ENCODE measurements around the gene SCN2A.
"Not testable (repeated sequence)": the region's sequence is repeated elsewhere in the genome, so short reads cannot be mapped to it uniquely, and the experiment has no call there.

The SCN2A gene

GRCh38 chr2:165253178-165253577 is 14.0 kb downstream of the SCN2A start:
- no peak for DNase-seq (ENCODE audit: low spot score)

- DNase-seq (ENCODE audit: low spot score) = no peak
Observed at GRCh38 chr2:165256618-165257017, 17.4 kb downstream of the SCN2A start.

GRCh38 chr2:165260347-165260746 is 21.1 kb downstream of the SCN2A start:
- DNase-seq (ENCODE audit: low spot score) = not testable (repeated sequence)

- DNase-seq (ENCODE audit: low spot score) = no peak
Observed at GRCh38 chr2:165268754-165269153, 29.5 kb downstream of the SCN2A start.

- no peak for DNase-seq (ENCODE audit: low spot score)
Observed at GRCh38 chr2:165273176-165273575, 34.0 kb downstream of the SCN2A start.

GRCh38 chr2:165274698-165275097 is 35.5 kb downstream of the SCN2A start:
- no peak for DNase-seq (ENCODE audit: low spot score)

GRCh38 chr2:165275932-165276331 is 36.7 kb downstream of the SCN2A start:
- DNase-seq (ENCODE audit: low spot score) = no peak

GRCh38 chr2:165277295-165277694 is 38.1 kb downstream of the SCN2A start:
- DNase-seq (ENCODE audit: low spot score) = no peak

- DNase-seq (ENCODE audit: low spot score) = no peak
Observed at GRCh38 chr2:165277860-165278656, 38.8 kb downstream of the SCN2A start.

GRCh38 chr2:165280356-165280755 is 41.1 kb downstream of the SCN2A start:
- no peak for DNase-seq (ENCODE audit: low spot score)

GRCh38 chr2:165281387-165281786 is 42.2 kb downstream of the SCN2A start:
- DNase-seq (ENCODE audit: low spot score) = no peak

- DNase-seq (ENCODE audit: low spot score) = no peak
Observed at GRCh38 chr2:165283342-165283741, 44.1 kb downstream of the SCN2A start.

GRCh38 chr2:165287094-165287778 is 48.0 kb downstream of the SCN2A start:
- DNase-seq (ENCODE audit: low spot score) = no peak

- no peak for DNase-seq (ENCODE audit: low spot score)
Observed at GRCh38 chr2:165289069-165289468, 49.9 kb downstream of the SCN2A start.

- DNase-seq (ENCODE audit: low spot score) = peak; percentile 64
Observed at GRCh38 chr2:165293440-165294420, 54.5 kb downstream of the SCN2A start.

GRCh38 chr2:165294912-165295311 is 55.7 kb downstream of the SCN2A start:
- no peak for DNase-seq (ENCODE audit: low spot score)

- DNase-seq (ENCODE audit: low spot score) = no peak
Observed at GRCh38 chr2:165295643-165296042, 56.4 kb downstream of the SCN2A start.

- no peak for DNase-seq (ENCODE audit: low spot score)
Observed at GRCh38 chr2:165305391-165306096, 66.3 kb downstream of the SCN2A start.

GRCh38 chr2:165307317-165307716 is 68.1 kb downstream of the SCN2A start:
- no peak for DNase-seq (ENCODE audit: low spot score)

- DNase-seq (ENCODE audit: low spot score) = no peak
Observed at GRCh38 chr2:165311949-165312348, 72.7 kb downstream of the SCN2A start.

GRCh38 chr2:165312999-165313398 is 73.8 kb downstream of the SCN2A start:
- DNase-seq (ENCODE audit: low spot score) = no peak

GRCh38 chr2:165313509-165313908 is 74.3 kb downstream of the SCN2A start:
- no peak for DNase-seq (ENCODE audit: low spot score)
